Stomach (tissue), 9 donors: ENCODE results near the gene RSRC1. TPM values are rescaled to one million over a fixed set of nuclear protein-coding genes. Genes with fewer than 3 reads are reported as not detected.

ENCODE experiments used
- DNase-seq, 2 donors: peaks; one replicate each; pipeline versions ENCODE4 v3.0.0 to v3.0.0-alpha.2; 2013 to 2019
- H3K27ac ChIP-seq, 5 donors: fragments of 200-600 bp in 4 of 5; sonication (generic) in 4 of 5; one replicate each; pipeline ENCODE4 v1.5.1; 2013 to 2019; ENCODE audit warnings: mild to moderate bottlenecking in 1 of 5, moderate library complexity in 1 of 5
- H3K27me3 ChIP-seq, 3 donors: fragments of 200-600 bp; sonication (generic); one replicate each; pipeline ENCODE4 v1.5.1; 2017 to 2019; ENCODE audit warnings: mixed run types in 1 of 3
- H3K36me3 ChIP-seq, 4 donors: fragments of 200-600 bp; sonication (generic); 1 replicate in 3 of 4; 2 replicates in 1 of 4; pipeline ENCODE4 v1.5.1; 2016 to 2019
- H3K4me1 ChIP-seq, 4 donors: fragments of 200-600 bp; sonication (generic); one replicate each; pipeline ENCODE4 v1.5.1; 2016 to 2019
- H3K4me3 ChIP-seq, 4 donors: fragments of 200-600 bp; sonication (generic) in 3 of 4; one replicate each; pipeline ENCODE4 v1.5.1; 2016 to 2019; ENCODE audit warnings: mild to moderate bottlenecking in 1 of 4
- H3K9me3 ChIP-seq, 4 donors: fragments of 200-600 bp; sonication (generic); one replicate each; pipeline ENCODE4 v1.5.1; 2016 to 2019
- CTCF ChIP-seq, 7 experiments: fragments of 450-650 bp in 4 of 7; fragments of 200-600 bp in 3 of 7; sonication (generic) in 3 of 7; IDR thresholded peaks; one replicate each; pipeline ENCODE4 v1.5.1; 2016 to 2019; ENCODE audit warnings: antibody characterized with exemption in 7 of 7, control low read depth in 2 of 7, mild to moderate bottlenecking in 1 of 7
- EP300 ChIP-seq: sonication (generic); formaldehyde crosslinking; IDR thresholded peaks from one replicate; pipeline ENCODE4 v1.6.1; 2017; ENCODE audit warnings: antibody characterized with exemption
- POLR2A ChIP-seq, 4 donors: fragments of 450-650 bp; IDR thresholded peaks; one replicate each; pipeline ENCODE4 v1.6.1; 2016; ENCODE audit warnings: antibody characterized with exemption in 4 of 4, control low read depth in 2 of 4, mild to moderate bottlenecking in 1 of 4, moderate library complexity in 1 of 4
- POLR2AphosphoS5 ChIP-seq, 3 donors: sonication (generic); formaldehyde crosslinking; IDR thresholded peaks; one replicate each; pipeline ENCODE4 v1.6.1; 2016; ENCODE audit warnings: antibody characterized with exemption in 3 of 3
- WGBS, 5 donors: extraction: QIAGEN DNeasy Blood & Tissue Kit in 3 of 5; methylation state at CpG; one replicate each; pipeline versions ENCODE4 v1.1.5 to v1.1.7; 2013 to 2018; 5-methylcytosine and 5-hydroxymethylcytosine counted together
- intact Hi-C: fragments of 100-400 bp; cut with DNase I; formaldehyde crosslinking; loops from one replicate; pipeline ENCODE4 v1.15.1; 2023; ENCODE audit warnings: low total_unique reads
- polyA plus RNA-seq, 3 donors: library from polyadenylated mRNA; stranded (reverse); fragments of 200-250 nt; gene quantifications; one replicate each; pipeline ENCODE4 v1.2.3, GENCODE V29; 2013
- total RNA-seq, 5 donors: library from RNA; depleted of rRNA; stranded (reverse); fragments of >200 nt; gene quantifications; one replicate each; pipeline versions ENCODE4 v1.1.0 to v1.2.3, GENCODE V29; 2014 to 2016
- donor health status: healthy with polysubstance abuse.
- donor health status: Bipolar disorder and iron deficiency.
- donor health status: healthy.

Gene RSRC1
- total and polyA plus RNA-seq, 8 donors = 1.7 to 502 (median 12.0) TPM

GRCh38 chr3:158552124-158552523 lies 442.2 kb downstream of the RSRC1 start:
- Histone ChIP-seq H3K27me3 (no peaks in the 10 kb centered on the region), H3K9me3 (no peaks in the 10 kb centered on the region), H3K36me3 (peaks cover 0 to 3% (median 0%) of the 10 kb centered on the region in 4 donors), H3K4me1 (no peaks in the 10 kb centered on the region), H3K27ac (no peak overlapping the region), H3K4me3 (no peak overlapping the region)
- intact Hi-C loops = no loop called here
- TF ChIP-seq CTCF (IDR thresholded peaks at IDR 0.05) = no peak
- no peak for TF ChIP-seq POLR2AphosphoS5 (IDR thresholded peaks at IDR 0.05)
- TF ChIP-seq POLR2A (IDR thresholded peaks at IDR 0.05) = no peak
- TF ChIP-seq EP300 = no peak
- no peak for DNase-seq
- 64 to 74% (median 71%) methylated on average over 2 of the region's 2 CpGs for WGBS, 5 donors

- Histone ChIP-seq H3K27me3 (no peaks in the 10 kb centered on the region), H3K9me3 (no peaks in the 10 kb centered on the region), H3K4me1 (no peaks in the 10 kb centered on the region), H3K4me3 (no peak overlapping the region), H3K27ac (no peak overlapping the region), H3K36me3 (no peaks in the 10 kb centered on the region)
- DNase-seq = no peak
- intact Hi-C loops = no loop called here
- 71 to 82% (median 78%) methylated on average over 4 of the region's 4 CpGs for WGBS, 5 donors
- no peak for TF ChIP-seq EP300
- no peak for TF ChIP-seq POLR2AphosphoS5 (IDR thresholded peaks at IDR 0.05)
- TF ChIP-seq POLR2A (IDR thresholded peaks at IDR 0.05) = no peak
- TF ChIP-seq CTCF (IDR thresholded peaks at IDR 0.05) = no peak
These were observed 449.6 kb downstream of the RSRC1 start for GRCh38 chr3:158559504-158559903.

- H3K9me3 ChIP-seq = no peaks in the 10 kb centered on the region
- WGBS, 5 donors = 92 to 100% (median 97%) methylated on average over 1 of the region's 1 CpG
- DNase-seq = no peak
These were observed 451.1 kb downstream of the RSRC1 start for GRCh38 chr3:158560979-158561378.

GRCh38 chr3:158562674-158563073 lies 452.8 kb downstream of the RSRC1 start:
- H3K4me1 ChIP-seq = no peaks in the 10 kb centered on the region
- TF ChIP-seq EP300 = no peak
- no peak for TF ChIP-seq POLR2A (IDR thresholded peaks at IDR 0.05)
- no peak for TF ChIP-seq CTCF (IDR thresholded peaks at IDR 0.05)
- TF ChIP-seq POLR2AphosphoS5 (IDR thresholded peaks at IDR 0.05) = no peak
- H3K9me3 ChIP-seq = no peaks in the 10 kb centered on the region
- no peak overlapping the region for H3K27ac ChIP-seq
- DNase-seq = no peak
- no peak overlapping the region for H3K4me3 ChIP-seq
- 76 to 85% (median 81%) methylated on average over 5 of the region's 5 CpGs for WGBS, 5 donors
- H3K27me3 ChIP-seq = no peaks in the 10 kb centered on the region
- H3K36me3 ChIP-seq = no peaks in the 10 kb centered on the region
- intact Hi-C loops = no loop called here

More at GRCh38 chr3:158560979-158561378, 451.1 kb downstream of the RSRC1 start:
- no peak for TF ChIP-seq EP300
- intact Hi-C loops = no loop called here
- H3K4me3 ChIP-seq = no peak overlapping the region
- H3K27ac ChIP-seq = no peak overlapping the region
- no peaks in the 10 kb centered on the region for H3K4me1 ChIP-seq
- no peaks in the 10 kb centered on the region for H3K36me3 ChIP-seq
- no peaks in the 10 kb centered on the region for H3K27me3 ChIP-seq

- Histone ChIP-seq H3K36me3 (no peaks in the 10 kb centered on the region), H3K27ac (no peak overlapping the region), H3K4me1 (no peaks in the 10 kb centered on the region), H3K4me3 (no peak overlapping the region), H3K9me3 (no peaks in the 10 kb centered on the region), H3K27me3 (no peaks in the 10 kb centered on the region)
- no peak for DNase-seq
- intact Hi-C loops = no loop called here
- no peak for TF ChIP-seq CTCF (IDR thresholded peaks at IDR 0.05)
- no peak for TF ChIP-seq EP300
- TF ChIP-seq POLR2AphosphoS5 (IDR thresholded peaks at IDR 0.05) = no peak
- TF ChIP-seq POLR2A (IDR thresholded peaks at IDR 0.05) = no peak
These were observed 453.2 kb downstream of the RSRC1 start for GRCh38 chr3:158563076-158563475.
